Frontal cortex (tissue), 4 donors: ENCODE measurements around the gene POPDC2. TPM values are rescaled to one million over a fixed set of nuclear protein-coding genes. Genes with fewer than 3 reads are reported as not detected.

Experiments
- DNase-seq, 2 donors: peaks; one replicate each; pipeline ENCODE4 v3.0.0; 2012; ENCODE audit warnings: low spot score in 2 of 2
- FAIRE-seq: peaks from 2 replicates; lab custom pipeline; 2012; peaks lifted over from hg19 to GRCh38; lab: Jason Lieb, UNC
- total RNA-seq: library from RNA; depleted of rRNA; stranded (reverse); fragments of >200 nt; gene quantifications from one replicate; pipeline ENCODE4 v1.2.3, GENCODE V29; 2014
- donor health status: control.
- donor health status: control.
- donor health status: control.

The POPDC2 gene
- total RNA-seq, 1 donor from 2014 or later, result 0.82 TPM

- FAIRE-seq, result no peak
- DNase-seq, result no peak
Observed at GRCh38 chr3:119673875-119674274, 13.5 kb upstream of the POPDC2 start.

- no peak for FAIRE-seq
- no peak for DNase-seq
Observed at GRCh38 chr3:119672776-119673175, 12.4 kb upstream of the POPDC2 start.

- no peak for FAIRE-seq
- no peak for DNase-seq
Observed at GRCh38 chr3:119669906-119670570, 9.6 kb upstream of the POPDC2 start.

GRCh38 chr3:119665954-119666559, 5.7 kb upstream of the POPDC2 start:
- FAIRE-seq, result no peak

GRCh38 chr3:119664850-119665379, 4.5 kb upstream of the POPDC2 start:
- FAIRE-seq, result no peak

More at GRCh38 chr3:119665954-119666559, 5.7 kb upstream of the POPDC2 start:
- no peak for DNase-seq

GRCh38 chr3:119664370-119664769, 4.0 kb upstream of the POPDC2 start:
- FAIRE-seq (no peak), DNase-seq (no peak)

More at GRCh38 chr3:119664850-119665379, 4.5 kb upstream of the POPDC2 start:
- DNase-seq, result no peak

- FAIRE-seq, result no peak
- no peak for DNase-seq
Observed at GRCh38 chr3:119663885-119664284, 3.5 kb upstream of the POPDC2 start.

- FAIRE-seq, result no peak
Observed at GRCh38 chr3:119662604-119663373, 2.4 kb upstream of the POPDC2 start.

GRCh38 chr3:119659606-119660291, 640 bp downstream of the POPDC2 start:
- no peak for FAIRE-seq
- no peak for DNase-seq

More at GRCh38 chr3:119662604-119663373, 2.4 kb upstream of the POPDC2 start:
- no peak for DNase-seq

GRCh38 chr3:119658994-119659393, 1.4 kb downstream of the POPDC2 start:
- DNase-seq, result no peak
- FAIRE-seq, result no peak

- FAIRE-seq, result no peak
Observed at GRCh38 chr3:119657887-119658702, 2.3 kb downstream of the POPDC2 start.

GRCh38 chr3:119653876-119654275, 6.5 kb downstream of the POPDC2 start:
- FAIRE-seq (no peak), DNase-seq (no peak)

More at GRCh38 chr3:119657887-119658702, 2.3 kb downstream of the POPDC2 start:
- DNase-seq, result no peak

- DNase-seq, result no peak
Observed at GRCh38 chr3:119652306-119653033, 7.9 kb downstream of the POPDC2 start.

GRCh38 chr3:119649761-119650160, 10.6 kb downstream of the POPDC2 start:
- FAIRE-seq, result no peak

More at GRCh38 chr3:119652306-119653033, 7.9 kb downstream of the POPDC2 start:
- FAIRE-seq, result no peak

GRCh38 chr3:119647843-119648575, 12.4 kb downstream of the POPDC2 start:
- no peak for FAIRE-seq

More at GRCh38 chr3:119649761-119650160, 10.6 kb downstream of the POPDC2 start:
- DNase-seq, result no peak

GRCh38 chr3:119647171-119647570, 13.2 kb downstream of the POPDC2 start:
- DNase-seq (no peak), FAIRE-seq (no peak)

More at GRCh38 chr3:119647843-119648575, 12.4 kb downstream of the POPDC2 start:
- DNase-seq, result no peak

- DNase-seq (no peak), FAIRE-seq (no peak)
Observed at GRCh38 chr3:119645813-119646212, 14.6 kb downstream of the POPDC2 start.

GRCh38 chr3:119644481-119644880, 15.9 kb downstream of the POPDC2 start:
- FAIRE-seq (no peak), DNase-seq (no peak)
